SJSA1 (cell line): ENCODE data around the gene TENM4. TPM values are rescaled to one million over a fixed set of nuclear protein-coding genes. Genes with fewer than 3 reads are reported as not detected.
A peak's percentile ranks its signal among the peaks of the same experiment; 100 is the strongest.

Experiments used
- DNase-seq, 2 experiments: peaks; one replicate each; pipeline ENCODE4 v3.0.0-alpha.2; 2015 to 2020; ENCODE audit warnings: low spot score in 2 of 2, low read depth in 1 of 2
- H3K27ac ChIP-seq: fragments of 250-450 bp; sonication (Bioruptor Pico); 2 replicates; pipeline ENCODE4 v1.5.1; 2020; ENCODE audit warnings: mild to moderate bottlenecking, moderate library complexity
- H3K27me3 ChIP-seq: fragments of 250-450 bp; sonication (Bioruptor Pico); replicated peaks from 2 replicates; pipeline ENCODE4 v1.5.1; 2020; ENCODE audit warnings: mild to moderate bottlenecking, moderate library complexity
- H3K36me3 ChIP-seq: fragments of 250-450 bp; sonication (Bioruptor Pico); 2 replicates; pipeline ENCODE4 v1.5.1; 2020; ENCODE audit warnings: mild to moderate bottlenecking
- H3K4me1 ChIP-seq: fragments of 250-450 bp; sonication (Bioruptor Pico); replicated peaks from 2 replicates; pipeline ENCODE4 v1.6.1; 2021; ENCODE audit warnings: mild to moderate bottlenecking
- H3K4me3 ChIP-seq: fragments of 250-450 bp; sonication (Bioruptor Pico); 2 replicates; pipeline ENCODE4 v1.5.1; 2020; ENCODE audit warnings: mild to moderate bottlenecking
- H3K9me3 ChIP-seq: fragments of 250-450 bp; sonication (Bioruptor Pico); replicated peaks from 2 replicates; pipeline ENCODE4 v1.5.1; 2020; ENCODE audit warnings: mild to moderate bottlenecking
- total RNA-seq: library from RNA; depleted of rRNA; stranded (reverse); fragments of >200 nt; shearing (Covaris generic); gene quantifications from 2 replicates; pipeline ENCODE4 v1.2.3, GENCODE V29; 2014

TENM4 gene
- total RNA-seq, 1 experiment from 2014 or later = not detected

- Histone ChIP-seq H3K4me3 (no peak overlapping the region), H3K9me3 (no peaks in the 10 kb centered on the region), H3K27ac (no peak overlapping the region), H3K36me3 (no peaks in the 10 kb centered on the region), H3K4me1 (no peaks in the 10 kb centered on the region), H3K27me3 (no peaks in the 10 kb centered on the region)
- DNase-seq = no peak
Observed at GRCh38 chr11:79062814-79063762, 377.7 kb downstream of the TENM4 start.

- no peak overlapping the region for H3K27ac ChIP-seq
Observed at GRCh38 chr11:79060081-79060953, 380.5 kb downstream of the TENM4 start.

GRCh38 chr11:79059141-79059540, 381.7 kb downstream of the TENM4 start:
- no peaks in the 10 kb centered on the region for H3K9me3 ChIP-seq
- no peak for DNase-seq
- H3K27ac ChIP-seq = no peak overlapping the region
- no peak overlapping the region for H3K4me3 ChIP-seq
- peaks cover 10% of the 10 kb centered on the region for H3K4me1 ChIP-seq
- no peaks in the 10 kb centered on the region for H3K36me3 ChIP-seq
- H3K27me3 ChIP-seq = no peaks in the 10 kb centered on the region

More at GRCh38 chr11:79060081-79060953, 380.5 kb downstream of the TENM4 start:
- Histone ChIP-seq H3K4me1 (peaks cover 6% of the 10 kb centered on the region), H3K36me3 (no peaks in the 10 kb centered on the region), H3K27me3 (no peaks in the 10 kb centered on the region), H3K9me3 (no peaks in the 10 kb centered on the region), H3K4me3 (no peak overlapping the region)
- DNase-seq = no peak

- no peaks in the 10 kb centered on the region for H3K36me3 ChIP-seq
- H3K4me3 ChIP-seq = no peak overlapping the region
- no peak for DNase-seq
- no peaks in the 10 kb centered on the region for H3K9me3 ChIP-seq
- no peaks in the 10 kb centered on the region for H3K27me3 ChIP-seq
- peaks cover 10% of the 10 kb centered on the region for H3K4me1 ChIP-seq
- H3K27ac ChIP-seq = no peak overlapping the region
Observed at GRCh38 chr11:79055856-79056631, 384.8 kb downstream of the TENM4 start.

- Histone ChIP-seq H3K4me3 (no peak overlapping the region), H3K4me1 (peaks cover 10% of the 10 kb centered on the region), H3K9me3 (no peaks in the 10 kb centered on the region), H3K36me3 (no peaks in the 10 kb centered on the region), H3K27me3 (no peaks in the 10 kb centered on the region), H3K27ac (no peak overlapping the region)
- peak; percentile 40 to 49 for DNase-seq
Observed at GRCh38 chr11:79054636-79055035, 386.2 kb downstream of the TENM4 start.

- Histone ChIP-seq H3K27ac (no peak overlapping the region), H3K27me3 (no peaks in the 10 kb centered on the region), H3K4me3 (no peak overlapping the region), H3K9me3 (no peaks in the 10 kb centered on the region), H3K4me1 (peaks cover 10% of the 10 kb centered on the region), H3K36me3 (no peaks in the 10 kb centered on the region)
- no peak for DNase-seq
Observed at GRCh38 chr11:79052544-79052943, 388.3 kb downstream of the TENM4 start.

- Histone ChIP-seq H3K9me3 (no peaks in the 10 kb centered on the region), H3K27ac (no peak overlapping the region), H3K36me3 (no peaks in the 10 kb centered on the region), H3K4me1 (peaks cover 7% of the 10 kb centered on the region), H3K27me3 (no peaks in the 10 kb centered on the region), H3K4me3 (no peak overlapping the region)
- no peak for DNase-seq
Observed at GRCh38 chr11:79050786-79051185, 390.0 kb downstream of the TENM4 start.

- H3K27ac ChIP-seq = no peak overlapping the region
- peaks cover 4% of the 10 kb centered on the region for H3K4me1 ChIP-seq
- H3K36me3 ChIP-seq = no peaks in the 10 kb centered on the region
- H3K9me3 ChIP-seq = no peaks in the 10 kb centered on the region
- no peaks in the 10 kb centered on the region for H3K27me3 ChIP-seq
- DNase-seq = no peak
- no peak overlapping the region for H3K4me3 ChIP-seq
Observed at GRCh38 chr11:79049741-79050179, 391.1 kb downstream of the TENM4 start.

GRCh38 chr11:79047980-79048379, 392.9 kb downstream of the TENM4 start:
- H3K4me1 ChIP-seq = no peaks in the 10 kb centered on the region
- H3K27ac ChIP-seq = no peak overlapping the region

GRCh38 chr11:79047321-79047720, 393.5 kb downstream of the TENM4 start:
- H3K27me3 ChIP-seq = no peaks in the 10 kb centered on the region
- no peaks in the 10 kb centered on the region for H3K36me3 ChIP-seq
- no peaks in the 10 kb centered on the region for H3K9me3 ChIP-seq
- H3K4me1 ChIP-seq = no peaks in the 10 kb centered on the region
- H3K4me3 ChIP-seq = no peak overlapping the region
- no peak overlapping the region for H3K27ac ChIP-seq
- no peak for DNase-seq

More at GRCh38 chr11:79047980-79048379, 392.9 kb downstream of the TENM4 start:
- Histone ChIP-seq H3K36me3 (no peaks in the 10 kb centered on the region), H3K4me3 (no peak overlapping the region), H3K9me3 (no peaks in the 10 kb centered on the region), H3K27me3 (no peaks in the 10 kb centered on the region)
- no peak for DNase-seq

GRCh38 chr11:79046366-79046765, 394.5 kb downstream of the TENM4 start:
- Histone ChIP-seq H3K36me3 (no peaks in the 10 kb centered on the region), H3K4me1 (no peaks in the 10 kb centered on the region), H3K27ac (no peak overlapping the region), H3K9me3 (no peaks in the 10 kb centered on the region), H3K4me3 (no peak overlapping the region), H3K27me3 (no peaks in the 10 kb centered on the region)
- no peak for DNase-seq

GRCh38 chr11:79045800-79046304, 395.0 kb downstream of the TENM4 start:
- no peak for DNase-seq
- Histone ChIP-seq H3K9me3 (no peaks in the 10 kb centered on the region), H3K36me3 (no peaks in the 10 kb centered on the region), H3K27me3 (no peaks in the 10 kb centered on the region), H3K4me1 (no peaks in the 10 kb centered on the region), H3K27ac (no peak overlapping the region), H3K4me3 (no peak overlapping the region)
